ENCODE measurements around the gene C10orf90.
A peak's percentile ranks its signal among the peaks of the same experiment; 100 is the strongest.

The C10orf90 gene

GRCh38 chr10:126598009-126598408, 72.5 kb downstream of the C10orf90 start:
- Histone ChIP-seq H3K27me3 (ENCODE audit: control insufficient read depth, low read length) (no peaks in the 10 kb centered on the region), H3K4me2 (ENCODE audit: low read length) (no peak overlapping the region), H3K9me2 (replicated peaks; ENCODE audit: control insufficient read depth, low read length) (no peaks in the 10 kb centered on the region), H3K4me3 (ENCODE audit: low read length) (no peak overlapping the region), H3K27ac (ENCODE audit: low read depth, low read length) (no peak overlapping the region), H3K9me3 (ENCODE audit: control insufficient read depth, insufficient read depth, low read length) (no peaks in the 10 kb centered on the region), H3K79me2 (ENCODE audit: control insufficient read depth, low read length) (no peaks in the 10 kb centered on the region), H4K20me1 (ENCODE audit: control insufficient read depth, insufficient read depth, low read depth, low read length) (no peaks in the 10 kb centered on the region), H3K36me3 (ENCODE audit: control insufficient read depth, low read length) (no peaks in the 10 kb centered on the region), H3K4me1 (ENCODE audit: control insufficient read depth, low read length) (no peaks in the 10 kb centered on the region), H3F3A (ENCODE audit: control insufficient read depth, insufficient read depth) (no peaks in the 10 kb centered on the region)
- peak; percentile 56 for TF ChIP-seq CTCF (IDR thresholded peaks at IDR 0.05; ENCODE audit: low read depth, low read length, poor library complexity, severe bottlenecking)
- no peak for TF ChIP-seq EZH2phosphoT487 (IDR thresholded peaks at IDR 0.05; ENCODE audit: borderline replicate concordance, low read length)

- H3K79me2 ChIP-seq (ENCODE audit: control insufficient read depth, low read length) = no peaks in the 10 kb centered on the region
- no peaks in the 10 kb centered on the region for H3K9me3 ChIP-seq (ENCODE audit: control insufficient read depth, insufficient read depth, low read length)
- H3F3A ChIP-seq (ENCODE audit: control insufficient read depth, insufficient read depth) = no peaks in the 10 kb centered on the region
- TF ChIP-seq EZH2phosphoT487 (IDR thresholded peaks at IDR 0.05; ENCODE audit: borderline replicate concordance, low read length) = no peak
- no peaks in the 10 kb centered on the region for H3K9me2 ChIP-seq (replicated peaks; ENCODE audit: control insufficient read depth, low read length)
- no peaks in the 10 kb centered on the region for H3K4me1 ChIP-seq (ENCODE audit: control insufficient read depth, low read length)
- no peaks in the 10 kb centered on the region for H3K27me3 ChIP-seq (ENCODE audit: control insufficient read depth, low read length)
- no peak overlapping the region for H3K4me2 ChIP-seq (ENCODE audit: low read length)
- H3K36me3 ChIP-seq (ENCODE audit: control insufficient read depth, low read length) = no peaks in the 10 kb centered on the region
- H4K20me1 ChIP-seq (ENCODE audit: control insufficient read depth, insufficient read depth, low read depth, low read length) = no peaks in the 10 kb centered on the region
- no peak overlapping the region for H3K4me3 ChIP-seq (ENCODE audit: low read length)
- no peak overlapping the region for H3K27ac ChIP-seq (ENCODE audit: low read depth, low read length)
Observed at GRCh38 chr10:126597211-126597610, 73.3 kb downstream of the C10orf90 start.

- Histone ChIP-seq H3F3A (ENCODE audit: control insufficient read depth, insufficient read depth) (no peaks in the 10 kb centered on the region), H3K4me3 (ENCODE audit: low read length) (no peak overlapping the region), H3K9me3 (ENCODE audit: control insufficient read depth, insufficient read depth, low read length) (no peaks in the 10 kb centered on the region), H3K27me3 (ENCODE audit: control insufficient read depth, low read length) (no peaks in the 10 kb centered on the region), H3K4me1 (ENCODE audit: control insufficient read depth, low read length) (no peaks in the 10 kb centered on the region), H3K9me2 (replicated peaks; ENCODE audit: control insufficient read depth, low read length) (no peaks in the 10 kb centered on the region), H3K27ac (ENCODE audit: low read depth, low read length) (no peak overlapping the region), H4K20me1 (ENCODE audit: control insufficient read depth, insufficient read depth, low read depth, low read length) (no peaks in the 10 kb centered on the region), H3K4me2 (ENCODE audit: low read length) (no peak overlapping the region), H3K79me2 (ENCODE audit: control insufficient read depth, low read length) (no peaks in the 10 kb centered on the region), H3K36me3 (ENCODE audit: control insufficient read depth, low read length) (no peaks in the 10 kb centered on the region)
- no peak for TF ChIP-seq CTCF (IDR thresholded peaks at IDR 0.05; ENCODE audit: low read depth, low read length, poor library complexity, severe bottlenecking)
- no peak for TF ChIP-seq EZH2phosphoT487 (IDR thresholded peaks at IDR 0.05; ENCODE audit: borderline replicate concordance, low read length)
Observed at GRCh38 chr10:126596472-126597016, 73.9 kb downstream of the C10orf90 start.

- no peak overlapping the region for H3K4me2 ChIP-seq (ENCODE audit: low read length)
- TF ChIP-seq CTCF (IDR thresholded peaks at IDR 0.05; ENCODE audit: low read depth, low read length, poor library complexity, severe bottlenecking) = no peak
- no peak for TF ChIP-seq EZH2phosphoT487 (IDR thresholded peaks at IDR 0.05; ENCODE audit: borderline replicate concordance, low read length)
- no peak overlapping the region for H3K27ac ChIP-seq (ENCODE audit: low read depth, low read length)
- no peaks in the 10 kb centered on the region for H3K27me3 ChIP-seq (ENCODE audit: control insufficient read depth, low read length)
- no peak overlapping the region for H3K4me3 ChIP-seq (ENCODE audit: low read length)
- no peaks in the 10 kb centered on the region for H3K36me3 ChIP-seq (ENCODE audit: control insufficient read depth, low read length)
- H3K79me2 ChIP-seq (ENCODE audit: control insufficient read depth, low read length) = no peaks in the 10 kb centered on the region
- no peaks in the 10 kb centered on the region for H4K20me1 ChIP-seq (ENCODE audit: control insufficient read depth, insufficient read depth, low read depth, low read length)
- no peaks in the 10 kb centered on the region for H3K4me1 ChIP-seq (ENCODE audit: control insufficient read depth, low read length)
- H3F3A ChIP-seq (ENCODE audit: control insufficient read depth, insufficient read depth) = no peaks in the 10 kb centered on the region
- H3K9me3 ChIP-seq (ENCODE audit: control insufficient read depth, insufficient read depth, low read length) = no peaks in the 10 kb centered on the region
- H3K9me2 ChIP-seq (replicated peaks; ENCODE audit: control insufficient read depth, low read length) = no peaks in the 10 kb centered on the region
Observed at GRCh38 chr10:126595160-126595559, 75.3 kb downstream of the C10orf90 start.

All from DOHH2 (cell line).